Subcutaneous abdominal adipose tissue (tissue), 5 donors: ENCODE measurements around the gene CCL11.

Experiments
- H3K27ac ChIP-seq: one replicate; pipeline ENCODE4 v1.7.0; 2013; ENCODE audit warnings: low read depth, mild to moderate bottlenecking, inconsistent platforms, low read length, moderate library complexity
- H3K27me3 ChIP-seq, 5 donors: one replicate each; pipeline ENCODE4 v1.7.0; 2013; ENCODE audit warnings: low read length in 5 of 5, inconsistent platforms in 1 of 5; ENCODE audit not compliant: control insufficient read depth in 5 of 5, insufficient read depth in 4 of 5
- H3K36me3 ChIP-seq, 5 donors: one replicate each; pipeline ENCODE4 v1.7.0; 2013; ENCODE audit warnings: low read length in 5 of 5; ENCODE audit not compliant: control insufficient read depth in 5 of 5, insufficient read depth in 5 of 5
- H3K4me1 ChIP-seq, 5 donors: one replicate each; pipeline ENCODE4 v1.7.0; 2013; ENCODE audit warnings: low read length in 5 of 5, mild to moderate bottlenecking in 3 of 5, moderate library complexity in 1 of 5; ENCODE audit not compliant: control insufficient read depth in 5 of 5, insufficient read depth in 5 of 5
- H3K4me3 ChIP-seq, 5 donors: one replicate each; pipeline ENCODE4 v1.7.0; 2013; ENCODE audit warnings: low read length in 5 of 5, low read depth in 1 of 5
- H3K9ac ChIP-seq, 5 donors: one replicate each; pipeline ENCODE4 v1.7.0; 2013; ENCODE audit warnings: low read length in 5 of 5, mild to moderate bottlenecking in 4 of 5, moderate library complexity in 3 of 5
- H3K9me3 ChIP-seq, 5 donors: one replicate each; pipeline ENCODE4 v1.7.0; 2013; ENCODE audit warnings: low read length in 5 of 5; ENCODE audit not compliant: control insufficient read depth in 5 of 5
- donor health status: healthy.
- donor health status: healthy.
- donor health status: healthy.
- donor health status: healthy.
- donor health status: healthy.

The CCL11 gene

GRCh38 chr17:34276826-34277225 is 8.7 kb upstream of the CCL11 start:
- peaks cover 0 to 2% (median 0%) of the 10 kb centered on the region in 5 donors for H3K27me3 ChIP-seq
- H3K4me3 ChIP-seq, result no peak overlapping the region
- H3K9me3 ChIP-seq, result no peaks in the 10 kb centered on the region
- no peaks in the 10 kb centered on the region for H3K36me3 ChIP-seq
- H3K9ac ChIP-seq, result no peak overlapping the region
- H3K27ac ChIP-seq, result no peak overlapping the region
- H3K4me1 ChIP-seq, result no peaks in the 10 kb centered on the region

- Histone ChIP-seq H3K4me1 (peaks cover 0 to 9% (median 3%) of the 10 kb centered on the region in 5 donors), H3K4me3 (no peak overlapping the region), H3K36me3 (no peaks in the 10 kb centered on the region), H3K27me3 (no peaks in the 10 kb centered on the region), H3K27ac (no peak overlapping the region), H3K9ac (no peak overlapping the region), H3K9me3 (peaks cover 0 to 2% (median 0%) of the 10 kb centered on the region in 5 donors)
Measured at GRCh38 chr17:34283571-34283970, 2.0 kb upstream of the CCL11 start.

- Histone ChIP-seq H3K27ac (no peak overlapping the region), H3K9me3 (no peaks in the 10 kb centered on the region), H3K36me3 (no peaks in the 10 kb centered on the region), H3K4me3 (no peak overlapping the region), H3K4me1 (peaks cover 0 to 9% (median 3%) of the 10 kb centered on the region in 5 donors), H3K9ac (no peak overlapping the region), H3K27me3 (no peaks in the 10 kb centered on the region)
Measured at GRCh38 chr17:34287875-34288274, 2.3 kb downstream of the CCL11 start.

DNA sequence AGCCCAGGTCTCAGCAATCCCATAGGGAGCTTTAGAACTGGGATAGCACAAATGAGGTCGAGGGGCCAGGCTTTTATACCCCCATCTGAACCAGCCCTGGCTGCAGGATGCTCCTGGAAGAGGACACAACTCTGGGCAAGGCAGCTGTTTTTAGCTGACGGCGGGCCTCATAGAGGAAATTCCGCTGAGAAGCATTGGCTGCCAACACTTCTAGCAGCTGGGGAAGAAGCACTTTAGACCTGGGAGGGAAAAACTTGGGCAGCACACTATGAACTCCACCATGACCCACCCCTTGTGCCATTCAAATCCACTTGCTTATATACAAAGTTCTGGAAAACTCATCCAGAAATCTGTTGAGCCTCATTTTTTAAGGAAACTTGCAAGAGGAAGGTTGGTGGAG is 5.0 kb downstream of the CCL11 start:
- Histone ChIP-seq H3K4me1 (peaks cover 0 to 9% (median 3%) of the 10 kb centered on the region in 5 donors), H3K4me3 (no peak overlapping the region), H3K27me3 (no peaks in the 10 kb centered on the region), H3K36me3 (no peaks in the 10 kb centered on the region), H3K9me3 (no peaks in the 10 kb centered on the region), H3K9ac (no peak overlapping the region), H3K27ac (no peak overlapping the region)

DNA sequence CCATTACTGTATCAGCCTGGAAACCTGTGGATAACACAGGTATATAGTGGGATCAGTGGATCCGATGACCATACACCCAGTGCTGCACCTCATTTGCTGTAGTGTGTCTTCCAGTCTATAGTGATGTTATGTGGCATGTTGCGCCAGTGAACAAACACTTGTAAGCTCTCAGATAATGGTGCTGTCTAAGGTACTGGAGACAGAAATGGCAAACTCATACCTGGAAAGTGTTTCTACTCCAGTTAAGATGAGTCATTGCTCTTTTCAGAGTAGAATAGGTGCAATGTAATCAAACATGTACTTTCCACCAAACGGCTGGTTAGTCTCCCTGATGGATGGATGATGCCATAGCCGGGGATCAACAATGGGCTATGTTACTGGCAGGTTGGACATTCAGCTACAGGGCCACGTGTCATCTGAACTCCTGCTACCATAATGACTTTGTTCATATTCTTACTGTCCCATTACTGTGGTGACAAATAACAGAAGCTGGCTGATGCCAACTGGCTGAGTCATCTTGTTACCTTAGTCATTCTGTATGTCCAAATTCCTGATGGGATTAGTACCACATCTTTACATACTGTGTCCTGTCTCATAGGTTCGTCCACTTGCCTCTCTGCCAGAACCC is 6.3 kb downstream of the CCL11 start:
- Histone ChIP-seq H3K36me3 (no peaks in the 10 kb centered on the region), H3K9me3 (no peaks in the 10 kb centered on the region), H3K9ac (no peak overlapping the region), H3K27me3 (no peaks in the 10 kb centered on the region), H3K27ac (no peak overlapping the region), H3K4me1 (peaks cover 0 to 9% (median 3%) of the 10 kb centered on the region in 5 donors), H3K4me3 (no peak overlapping the region)

GRCh38 chr17:34299027-34299426 is 13.5 kb downstream of the CCL11 start:
- H3K36me3 ChIP-seq, result no peaks in the 10 kb centered on the region
- no peak overlapping the region for H3K4me3 ChIP-seq
- H3K4me1 ChIP-seq, result peaks cover 4 to 34% (median 16%) of the 10 kb centered on the region in 5 donors
- H3K9me3 ChIP-seq, result no peaks in the 10 kb centered on the region
- no peak overlapping the region for H3K9ac ChIP-seq
- H3K27ac ChIP-seq, result no peak overlapping the region
- peaks cover 0 to 3% (median 0%) of the 10 kb centered on the region in 5 donors for H3K27me3 ChIP-seq

- Histone ChIP-seq H3K9me3 (no peaks in the 10 kb centered on the region), H3K9ac (no peak overlapping the region), H3K4me1 (peaks cover 4 to 34% (median 16%) of the 10 kb centered on the region in 5 donors), H3K27me3 (peaks cover 0 to 3% (median 0%) of the 10 kb centered on the region in 5 donors), H3K36me3 (no peaks in the 10 kb centered on the region), H3K27ac (peak overlapping the region; percentile 9), H3K4me3 (no peak overlapping the region)
Measured at GRCh38 chr17:34299956-34300577, 14.5 kb downstream of the CCL11 start.

DNA sequence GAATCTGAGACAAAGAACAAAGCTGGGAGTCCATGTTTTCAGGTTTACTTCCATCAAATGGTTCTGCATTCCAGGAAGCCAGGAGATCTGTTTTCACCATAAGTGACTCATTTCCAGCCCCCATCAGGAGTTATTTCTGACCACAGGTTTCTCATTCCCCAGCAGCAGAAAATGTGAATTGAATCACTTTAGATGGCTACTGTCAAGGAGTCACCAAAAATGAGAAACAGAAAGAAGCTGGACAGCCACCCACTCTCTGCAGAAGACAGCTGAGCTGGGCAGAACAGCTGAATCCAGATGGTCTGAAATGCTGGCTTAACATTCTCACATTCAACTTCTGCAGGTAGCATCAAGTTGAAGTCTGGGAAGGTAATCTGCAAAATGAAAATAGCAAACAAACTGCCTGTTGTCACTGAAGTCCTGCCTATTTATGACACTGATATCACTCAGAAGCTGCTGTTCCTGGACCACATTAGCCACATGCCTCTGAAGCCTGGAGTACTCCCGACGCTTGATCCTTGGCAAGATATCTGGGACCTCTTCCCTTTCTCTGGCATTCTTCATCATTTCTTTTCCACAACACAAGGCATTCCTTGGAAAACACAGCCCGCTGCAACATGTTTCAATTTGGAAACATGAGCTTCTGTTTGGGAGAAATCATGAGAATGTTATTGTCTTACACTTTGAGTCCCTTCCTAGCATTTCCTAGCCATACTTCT is 15.3 kb downstream of the CCL11 start:
- no peak overlapping the region for H3K9ac ChIP-seq
- peak overlapping the region; percentile 15 for H3K27ac ChIP-seq

DNA sequence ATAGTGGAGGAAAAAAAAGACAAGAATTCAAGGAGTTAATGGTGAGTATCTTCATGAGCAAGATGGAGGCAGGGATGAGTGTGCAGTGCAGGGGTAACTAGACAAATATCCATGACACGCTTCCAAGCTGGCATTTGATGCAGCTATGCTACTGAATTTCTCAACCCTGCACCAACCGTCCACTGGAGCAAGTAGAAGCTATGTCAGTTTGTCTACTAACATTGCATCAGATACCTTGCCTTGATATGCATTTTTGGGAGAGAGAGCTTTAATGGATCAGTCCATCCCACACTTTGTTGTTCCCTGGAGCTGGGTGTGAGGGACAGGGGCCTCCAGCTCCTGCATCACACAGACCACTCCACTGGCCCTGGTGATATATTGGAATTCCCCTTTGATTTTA is 16.4 kb downstream of the CCL11 start:
- H3K36me3 ChIP-seq, result no peaks in the 10 kb centered on the region
- H3K9ac ChIP-seq, result no peak overlapping the region
- no peaks in the 10 kb centered on the region for H3K9me3 ChIP-seq
- no peak overlapping the region for H3K4me3 ChIP-seq
- peaks cover 0 to 3% (median 0%) of the 10 kb centered on the region in 5 donors for H3K27me3 ChIP-seq
- H3K27ac ChIP-seq, result no peak overlapping the region
- peaks cover 4 to 45% (median 22%) of the 10 kb centered on the region in 5 donors for H3K4me1 ChIP-seq

More for the DNA sequence above, 15.3 kb downstream of the CCL11 start:
- Histone ChIP-seq H3K4me1 (peaks cover 4 to 34% (median 16%) of the 10 kb centered on the region in 5 donors), H3K9me3 (no peaks in the 10 kb centered on the region), H3K36me3 (no peaks in the 10 kb centered on the region), H3K4me3 (no peak overlapping the region), H3K27me3 (peaks cover 0 to 3% (median 0%) of the 10 kb centered on the region in 5 donors)

DNA sequence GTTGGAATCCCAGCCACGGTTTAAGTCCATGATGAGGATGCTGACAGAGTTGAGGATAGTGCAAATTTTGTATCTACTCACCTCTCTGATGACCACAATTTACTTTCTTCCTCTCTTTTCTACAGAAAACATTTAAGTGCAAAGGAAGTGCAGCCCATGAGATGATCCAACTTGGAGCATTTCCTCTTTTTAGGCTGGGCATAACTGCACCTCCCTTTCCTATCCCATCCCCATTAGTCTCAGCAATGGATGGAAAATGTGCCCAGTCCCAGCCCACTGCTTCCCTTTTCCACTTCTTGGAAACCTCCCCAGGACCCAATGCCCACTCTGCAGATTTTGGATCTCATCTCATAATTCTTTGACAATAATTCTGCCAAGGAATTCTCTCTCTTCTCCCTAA is 17.1 kb downstream of the CCL11 start:
- peaks cover 4 to 52% (median 28%) of the 10 kb centered on the region in 5 donors for H3K4me1 ChIP-seq
- H3K9ac ChIP-seq, result no peak overlapping the region

More for the DNA sequence above, 17.1 kb downstream of the CCL11 start:
- no peaks in the 10 kb centered on the region for H3K9me3 ChIP-seq
- H3K36me3 ChIP-seq, result no peaks in the 10 kb centered on the region
- H3K27ac ChIP-seq, result no peak overlapping the region
- no peak overlapping the region for H3K4me3 ChIP-seq
- H3K27me3 ChIP-seq, result peaks cover 0 to 3% (median 0%) of the 10 kb centered on the region in 5 donors
